Hepatocyte (in vitro differentiated cells): ENCODE results near the gene HOXD4.

Experiments
- EZH2 ChIP-seq: fragments of 200-600 bp; sonication (generic); IDR thresholded peaks from 2 replicates; pipeline ENCODE4 v1.6.1; 2016; ENCODE audit warnings: antibody characterized with exemption, mild to moderate bottlenecking, borderline replicate concordance
- EZH2phosphoT487 ChIP-seq: fragments of 200-600 bp; sonication (generic); IDR thresholded peaks from one replicate; pipeline ENCODE4 v1.6.1; 2018; ENCODE audit warnings: antibody characterized with exemption, mild to moderate bottlenecking, low read depth, moderate library complexity; ENCODE audit not compliant: unreplicated experiment, severe bottlenecking
- TF ChIP-seq, protein P1 (sequence below): fragments of 200-600 bp; sonication (generic); IDR thresholded peaks from 2 replicates; pipeline ENCODE4 v1.5.1; 2016; ENCODE audit warnings: antibody characterized with exemption, mild to moderate bottlenecking; ENCODE audit not compliant: poor library complexity

- TF ChIP-seq, protein P1, sequence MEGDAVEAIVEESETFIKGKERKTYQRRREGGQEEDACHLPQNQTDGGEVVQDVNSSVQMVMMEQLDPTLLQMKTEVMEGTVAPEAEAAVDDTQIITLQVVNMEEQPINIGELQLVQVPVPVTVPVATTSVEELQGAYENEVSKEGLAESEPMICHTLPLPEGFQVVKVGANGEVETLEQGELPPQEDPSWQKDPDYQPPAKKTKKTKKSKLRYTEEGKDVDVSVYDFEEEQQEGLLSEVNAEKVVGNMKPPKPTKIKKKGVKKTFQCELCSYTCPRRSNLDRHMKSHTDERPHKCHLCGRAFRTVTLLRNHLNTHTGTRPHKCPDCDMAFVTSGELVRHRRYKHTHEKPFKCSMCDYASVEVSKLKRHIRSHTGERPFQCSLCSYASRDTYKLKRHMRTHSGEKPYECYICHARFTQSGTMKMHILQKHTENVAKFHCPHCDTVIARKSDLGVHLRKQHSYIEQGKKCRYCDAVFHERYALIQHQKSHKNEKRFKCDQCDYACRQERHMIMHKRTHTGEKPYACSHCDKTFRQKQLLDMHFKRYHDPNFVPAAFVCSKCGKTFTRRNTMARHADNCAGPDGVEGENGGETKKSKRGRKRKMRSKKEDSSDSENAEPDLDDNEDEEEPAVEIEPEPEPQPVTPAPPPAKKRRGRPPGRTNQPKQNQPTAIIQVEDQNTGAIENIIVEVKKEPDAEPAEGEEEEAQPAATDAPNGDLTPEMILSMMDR: no peak
- TF ChIP-seq EZH2phosphoT487 (peak; percentile 85), EZH2 (peak; percentile 95)
These were observed 3.4 kb upstream of the HOXD4 start for GRCh38 chr2:176147800-176148496.
